ENCODE data around the gene AKAP12.

DNA sequence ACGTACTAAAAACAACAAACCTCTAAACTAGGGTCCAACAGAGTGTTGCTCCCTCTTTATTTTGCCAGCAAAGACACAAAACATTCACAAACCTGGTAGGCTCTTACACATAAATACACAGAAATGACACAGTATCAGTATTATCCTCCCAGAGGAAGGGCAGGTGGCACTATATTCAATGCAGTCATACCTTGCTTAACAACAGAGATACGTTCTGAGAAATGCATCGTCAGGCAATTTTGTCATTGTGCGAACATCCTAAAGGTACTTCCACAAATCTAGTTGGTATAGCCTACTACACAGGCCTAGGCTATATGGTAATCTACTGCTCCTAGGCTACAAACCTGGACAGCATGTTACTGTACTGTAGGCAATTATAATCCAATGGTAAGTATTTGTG, 142.0 kb downstream of the AKAP12 start:
- TF ChIP-seq ZFP36 (IDR thresholded peaks at IDR 0.05; ENCODE audit: borderline replicate concordance, partially characterized antibody) = no peak
- no peak for TF ChIP-seq POLR2A (IDR thresholded peaks at IDR 0.05; ENCODE audit: low read length)
- TF ChIP-seq, protein P1, sequence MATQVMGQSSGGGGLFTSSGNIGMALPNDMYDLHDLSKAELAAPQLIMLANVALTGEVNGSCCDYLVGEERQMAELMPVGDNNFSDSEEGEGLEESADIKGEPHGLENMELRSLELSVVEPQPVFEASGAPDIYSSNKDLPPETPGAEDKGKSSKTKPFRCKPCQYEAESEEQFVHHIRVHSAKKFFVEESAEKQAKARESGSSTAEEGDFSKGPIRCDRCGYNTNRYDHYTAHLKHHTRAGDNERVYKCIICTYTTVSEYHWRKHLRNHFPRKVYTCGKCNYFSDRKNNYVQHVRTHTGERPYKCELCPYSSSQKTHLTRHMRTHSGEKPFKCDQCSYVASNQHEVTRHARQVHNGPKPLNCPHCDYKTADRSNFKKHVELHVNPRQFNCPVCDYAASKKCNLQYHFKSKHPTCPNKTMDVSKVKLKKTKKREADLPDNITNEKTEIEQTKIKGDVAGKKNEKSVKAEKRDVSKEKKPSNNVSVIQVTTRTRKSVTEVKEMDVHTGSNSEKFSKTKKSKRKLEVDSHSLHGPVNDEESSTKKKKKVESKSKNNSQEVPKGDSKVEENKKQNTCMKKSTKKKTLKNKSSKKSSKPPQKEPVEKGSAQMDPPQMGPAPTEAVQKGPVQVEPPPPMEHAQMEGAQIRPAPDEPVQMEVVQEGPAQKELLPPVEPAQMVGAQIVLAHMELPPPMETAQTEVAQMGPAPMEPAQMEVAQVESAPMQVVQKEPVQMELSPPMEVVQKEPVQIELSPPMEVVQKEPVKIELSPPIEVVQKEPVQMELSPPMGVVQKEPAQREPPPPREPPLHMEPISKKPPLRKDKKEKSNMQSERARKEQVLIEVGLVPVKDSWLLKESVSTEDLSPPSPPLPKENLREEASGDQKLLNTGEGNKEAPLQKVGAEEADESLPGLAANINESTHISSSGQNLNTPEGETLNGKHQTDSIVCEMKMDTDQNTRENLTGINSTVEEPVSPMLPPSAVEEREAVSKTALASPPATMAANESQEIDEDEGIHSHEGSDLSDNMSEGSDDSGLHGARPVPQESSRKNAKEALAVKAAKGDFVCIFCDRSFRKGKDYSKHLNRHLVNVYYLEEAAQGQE (IDR thresholded peaks at IDR 0.05) = no peak
- no peak for TF ChIP-seq CTCF (IDR thresholded peaks at IDR 0.05)
- TF ChIP-seq EP300 (IDR thresholded peaks at IDR 0.05) = no peak
- TF ChIP-seq, protein P2, sequence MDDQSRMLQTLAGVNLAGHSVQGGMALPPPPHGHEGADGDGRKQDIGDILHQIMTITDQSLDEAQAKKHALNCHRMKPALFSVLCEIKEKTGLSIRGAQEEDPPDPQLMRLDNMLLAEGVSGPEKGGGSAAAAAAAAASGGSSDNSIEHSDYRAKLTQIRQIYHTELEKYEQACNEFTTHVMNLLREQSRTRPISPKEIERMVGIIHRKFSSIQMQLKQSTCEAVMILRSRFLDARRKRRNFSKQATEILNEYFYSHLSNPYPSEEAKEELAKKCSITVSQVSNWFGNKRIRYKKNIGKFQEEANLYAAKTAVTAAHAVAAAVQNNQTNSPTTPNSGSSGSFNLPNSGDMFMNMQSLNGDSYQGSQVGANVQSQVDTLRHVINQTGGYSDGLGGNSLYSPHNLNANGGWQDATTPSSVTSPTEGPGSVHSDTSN (IDR thresholded peaks at IDR 0.05) = no peak
- TF ChIP-seq POLR2AphosphoS2 (conservative IDR thresholded peaks at IDR 0.05; ENCODE audit: low read length) = no peak
- no peak for TF ChIP-seq HOXA7 (CRISPR knock-in tag; IDR thresholded peaks at IDR 0.05)
